AG08396 (cell line): ENCODE results near the gene SLC17A8.
"Not testable (repeated sequence)": the region's sequence is repeated elsewhere in the genome, so short reads cannot be mapped to it uniquely, and the experiment has no call there.

Experiments
- DNase-seq: peaks from one replicate; pipeline ENCODE4 v3.0.0; 2012; ENCODE audit warnings: low spot score, mixed read lengths

Gene SLC17A8

DNA sequence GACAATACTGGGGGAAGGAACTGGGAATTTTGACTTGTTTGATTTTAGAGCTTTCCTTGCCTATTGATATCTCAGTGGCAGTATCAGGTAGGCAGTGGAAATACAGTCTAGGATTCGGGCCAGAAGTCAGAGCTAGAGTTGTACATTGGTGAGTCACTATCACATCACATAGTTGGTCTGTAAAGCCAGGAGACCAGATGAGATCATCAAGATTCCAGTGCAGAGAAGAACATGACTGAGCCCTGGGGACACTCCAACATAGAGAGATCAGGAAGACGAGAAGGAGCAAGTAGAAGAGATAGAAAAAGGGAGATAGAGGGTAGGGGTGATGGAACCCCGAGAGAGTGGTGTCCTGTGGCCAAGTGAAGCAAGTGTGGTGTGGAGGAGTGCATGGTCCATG is 70.2 kb downstream of the SLC17A8 start:
- DNase-seq = peak; percentile 72

DNA sequence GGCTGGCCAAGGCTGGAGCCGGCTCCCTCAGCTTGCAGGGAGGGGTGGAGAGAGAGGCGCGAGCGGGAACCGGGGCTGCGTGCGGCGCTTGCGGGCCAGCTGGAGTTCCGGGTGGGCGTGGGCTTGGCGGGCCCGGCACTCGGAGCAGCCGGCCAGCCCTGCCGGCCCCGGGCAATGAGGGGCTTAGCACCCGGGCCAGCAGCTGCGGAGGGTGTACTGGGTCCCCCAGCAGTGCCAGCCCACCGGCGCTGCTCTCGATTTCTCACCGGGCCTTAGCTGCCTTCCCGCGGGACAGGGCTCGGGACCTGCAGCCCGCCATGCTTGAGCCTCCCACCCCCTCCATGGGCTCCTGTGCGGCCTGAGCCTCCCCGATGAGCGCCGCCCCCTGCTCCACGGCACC is 73.4 kb downstream of the SLC17A8 start:
- DNase-seq = not testable (repeated sequence)

DNA sequence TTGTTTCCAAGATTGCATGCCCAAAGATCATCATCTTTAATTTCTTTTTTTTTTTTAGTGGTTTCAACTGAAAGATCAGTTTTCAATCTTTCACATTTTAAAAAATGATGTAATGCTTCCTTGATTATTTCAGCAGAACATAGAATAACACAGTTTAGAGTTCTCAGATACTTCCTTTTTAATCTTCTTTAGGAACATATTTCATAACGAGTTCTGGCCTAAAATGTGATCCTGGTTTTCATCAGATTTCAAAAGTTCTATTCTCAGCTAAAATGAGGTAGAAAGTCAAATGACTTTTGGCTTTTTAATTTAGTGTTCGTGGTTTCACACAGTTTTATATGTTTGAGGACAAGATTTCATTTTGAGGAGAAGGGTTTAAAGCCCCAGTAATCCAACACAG is 76.8 kb downstream of the SLC17A8 start:
- no peak for DNase-seq

DNA sequence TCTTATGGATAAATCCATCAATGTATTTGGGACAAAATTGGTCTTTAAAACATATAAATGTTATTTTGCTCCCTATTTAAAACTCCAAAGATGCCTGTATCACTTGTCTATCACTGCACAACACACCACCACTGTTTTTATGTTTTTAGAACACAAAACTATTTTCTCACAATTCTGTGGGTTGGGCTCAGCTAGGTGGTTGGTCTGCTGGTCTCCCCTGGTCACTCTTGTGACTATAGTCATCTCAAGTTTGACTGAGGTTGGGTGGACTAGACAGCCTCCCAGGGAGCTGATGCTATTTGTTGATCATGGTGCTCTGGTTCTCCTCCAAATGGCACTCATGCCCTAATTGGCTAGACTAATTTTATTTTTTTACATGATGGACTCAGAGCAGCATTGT is 77.3 kb downstream of the SLC17A8 start:
- no peak for DNase-seq

DNA sequence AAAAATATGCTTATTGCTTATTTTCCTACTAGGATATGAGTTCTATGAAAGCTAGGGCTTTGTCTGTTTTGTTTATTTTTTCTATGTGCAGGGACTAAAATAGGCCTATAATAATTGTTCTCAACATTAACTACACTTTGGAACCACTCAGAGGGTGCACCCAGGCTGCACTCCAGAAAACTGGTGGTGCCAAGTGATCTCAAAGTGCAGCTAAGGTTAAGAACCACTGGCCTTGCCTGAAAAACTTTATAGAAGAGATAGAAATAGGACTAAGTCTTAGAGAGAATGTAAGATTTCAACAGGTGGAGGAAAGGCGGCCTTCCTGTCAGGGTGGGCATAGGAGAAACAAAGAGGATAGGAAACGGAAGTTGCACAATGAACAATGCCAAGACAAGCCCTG is 79.1 kb downstream of the SLC17A8 start:
- no peak for DNase-seq

DNA sequence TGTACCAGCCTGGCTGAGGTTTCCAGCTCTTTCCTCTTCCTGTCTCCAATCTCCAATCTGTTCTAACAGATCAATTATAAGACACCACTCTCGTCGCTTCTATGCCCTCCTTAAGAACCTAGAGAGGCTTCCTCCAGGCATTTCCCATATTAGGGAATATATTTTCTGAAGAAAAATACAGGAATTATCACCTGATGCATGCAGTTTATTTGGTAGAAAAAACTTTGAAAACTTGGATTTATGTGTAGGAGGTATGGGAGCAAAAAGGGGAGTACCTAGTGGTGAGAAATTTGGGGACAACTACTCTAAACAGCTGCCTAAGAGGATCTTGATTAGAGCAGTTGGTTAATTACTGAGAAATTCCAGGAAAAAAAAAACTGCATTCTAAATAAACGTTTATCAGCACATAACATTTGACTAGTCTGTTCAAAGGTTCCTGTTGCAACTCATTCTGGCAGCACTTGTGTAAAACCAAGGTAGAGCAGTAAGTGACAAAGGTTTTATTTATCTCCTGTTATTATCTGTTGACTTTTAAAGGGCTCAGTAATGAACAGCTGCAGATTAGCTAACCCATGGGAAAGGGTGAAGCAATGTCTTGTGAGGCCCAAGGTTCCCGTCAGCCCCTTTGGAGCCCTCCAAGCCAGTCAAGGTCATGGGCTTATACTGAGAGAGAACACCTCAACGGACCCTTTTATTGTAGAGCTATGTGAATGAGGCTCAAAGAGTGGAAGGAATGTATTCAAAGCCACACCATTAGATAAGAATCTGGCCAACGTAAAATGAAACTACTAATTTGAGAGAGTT is 80.4 kb downstream of the SLC17A8 start:
- no peak for DNase-seq

DNA sequence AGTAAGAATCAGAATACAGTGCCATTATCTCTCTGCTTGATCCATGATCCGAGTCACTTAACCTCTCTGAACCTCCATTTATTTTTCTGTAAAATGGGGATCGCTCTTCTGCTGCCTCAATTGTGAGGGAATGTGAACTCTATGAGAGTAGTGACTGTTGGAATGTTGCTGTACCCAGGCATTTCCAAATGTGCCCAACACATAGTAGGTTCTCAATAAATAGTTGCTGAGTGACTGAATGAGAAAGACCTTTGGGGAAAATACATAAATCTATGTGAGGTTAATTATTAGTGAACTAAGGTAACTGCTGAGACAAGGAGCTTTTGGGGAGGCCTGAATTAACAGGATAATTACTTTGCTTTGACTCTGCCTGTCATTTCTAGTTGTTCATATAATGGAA is 82.9 kb downstream of the SLC17A8 start:
- no peak for DNase-seq

DNA sequence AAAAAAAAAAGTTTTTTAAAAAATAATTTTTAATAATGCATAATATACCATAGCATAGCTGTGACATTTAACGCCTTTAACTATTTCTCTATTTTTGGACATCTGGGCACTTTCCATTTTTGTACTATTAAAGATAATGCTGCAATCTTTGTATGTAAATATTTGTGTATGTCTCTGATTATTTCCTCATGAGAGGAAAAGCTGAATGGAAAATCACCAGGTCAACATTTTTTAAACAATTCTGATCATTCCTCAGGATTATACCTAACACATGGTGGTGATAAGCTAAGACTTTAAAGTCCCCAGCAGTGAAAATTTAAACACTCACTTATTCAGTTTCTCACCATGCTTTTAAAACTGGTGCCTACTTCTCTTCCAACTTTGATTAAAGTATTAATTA is 85.5 kb downstream of the SLC17A8 start:
- DNase-seq = no peak

DNA sequence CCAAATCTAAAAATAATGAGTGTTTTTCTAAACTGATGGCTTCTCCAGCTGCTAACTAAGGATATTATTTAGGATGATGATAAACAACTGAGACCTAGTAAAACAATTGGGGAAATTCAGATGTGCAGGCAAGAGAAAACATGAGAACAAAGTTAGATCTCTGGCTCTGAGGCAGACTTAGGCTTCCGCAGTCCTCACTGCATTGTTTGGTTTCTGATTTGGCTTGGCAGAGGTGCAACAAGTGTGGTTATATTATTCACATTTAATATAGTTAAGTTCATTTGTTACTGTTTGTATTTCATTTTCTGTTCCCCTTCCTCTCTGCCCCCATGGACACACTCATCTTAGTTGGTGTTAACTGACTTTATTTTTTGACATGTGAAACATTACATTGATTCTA is 86.6 kb downstream of the SLC17A8 start:
- DNase-seq = no peak

DNA sequence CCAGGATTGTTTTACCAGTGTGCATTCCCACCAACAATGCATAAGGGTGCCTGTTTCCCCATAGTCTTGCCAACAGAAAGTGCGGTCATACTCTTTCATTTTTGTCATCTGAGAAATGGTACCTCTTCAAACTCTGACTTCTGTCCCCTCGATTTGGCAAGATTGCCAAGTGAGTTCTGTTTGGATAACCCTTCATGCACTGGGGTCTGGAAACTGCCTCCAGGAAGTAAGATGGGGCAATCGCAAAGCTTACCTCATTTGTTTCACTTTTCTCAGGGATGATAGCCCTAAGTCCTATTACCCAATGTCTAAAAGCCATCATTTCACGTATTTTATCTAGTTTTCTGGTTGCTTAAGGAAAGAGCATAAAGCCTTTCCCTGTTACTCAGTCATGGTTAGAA is 88.2 kb downstream of the SLC17A8 start:
- no peak for DNase-seq

DNA sequence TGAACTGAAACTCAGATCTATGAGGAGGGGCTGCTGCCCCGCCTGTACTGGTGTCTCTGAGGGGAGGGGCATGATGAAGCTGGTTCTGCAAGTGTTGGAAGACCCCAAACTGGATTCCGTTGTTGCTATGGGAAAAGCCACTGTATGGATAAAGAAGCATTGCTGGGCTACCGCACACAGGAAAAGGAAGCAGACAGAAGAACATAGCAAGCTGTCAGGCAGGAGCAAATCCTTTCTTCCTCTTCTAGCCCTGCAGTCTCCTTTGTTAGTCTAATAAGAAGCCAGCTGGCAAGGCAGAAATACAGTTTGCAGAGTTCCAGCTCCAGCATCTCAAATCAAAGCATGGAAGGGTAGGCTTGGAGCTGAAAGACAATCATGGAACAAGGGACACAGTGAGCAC is 90.5 kb downstream of the SLC17A8 start:
- DNase-seq = no peak

DNA sequence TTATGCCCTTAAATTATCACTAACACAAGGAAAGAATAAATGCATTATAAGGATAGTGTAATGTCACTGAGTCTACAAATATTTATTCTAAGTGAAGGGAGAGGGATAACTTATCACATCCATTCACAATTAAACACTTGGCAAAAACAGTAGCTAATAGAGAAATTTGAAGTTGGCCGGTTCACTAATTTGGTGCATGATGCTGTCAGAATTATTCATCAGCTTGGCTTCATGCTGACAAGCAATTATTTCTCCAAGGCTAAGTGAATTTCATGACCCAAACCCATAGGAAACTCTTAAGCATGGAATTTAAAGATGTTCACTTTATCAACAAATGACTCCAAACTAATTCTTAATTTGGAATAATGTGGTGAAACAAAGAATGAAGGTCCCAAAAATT is 91.8 kb downstream of the SLC17A8 start:
- no peak for DNase-seq

DNA sequence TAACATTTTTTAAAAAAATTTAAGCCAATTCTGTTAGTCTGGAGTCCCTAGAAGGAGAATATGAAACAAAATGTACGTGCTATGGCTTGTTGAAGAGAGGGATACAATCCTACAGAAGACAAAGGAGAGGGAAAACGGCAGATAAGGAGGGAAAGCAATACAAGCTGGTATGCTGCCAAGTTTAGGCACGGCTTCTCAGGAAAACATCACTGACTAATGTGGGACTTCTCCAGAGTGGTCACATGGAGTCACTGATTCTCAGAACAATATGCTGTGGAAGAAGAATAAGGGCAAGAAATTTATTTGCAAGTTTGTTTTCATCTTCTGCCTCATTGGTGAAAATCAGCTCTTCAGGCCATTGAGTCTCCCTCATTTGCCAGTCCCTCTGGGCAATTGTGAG is 93.9 kb downstream of the SLC17A8 start:
- no peak for DNase-seq

DNA sequence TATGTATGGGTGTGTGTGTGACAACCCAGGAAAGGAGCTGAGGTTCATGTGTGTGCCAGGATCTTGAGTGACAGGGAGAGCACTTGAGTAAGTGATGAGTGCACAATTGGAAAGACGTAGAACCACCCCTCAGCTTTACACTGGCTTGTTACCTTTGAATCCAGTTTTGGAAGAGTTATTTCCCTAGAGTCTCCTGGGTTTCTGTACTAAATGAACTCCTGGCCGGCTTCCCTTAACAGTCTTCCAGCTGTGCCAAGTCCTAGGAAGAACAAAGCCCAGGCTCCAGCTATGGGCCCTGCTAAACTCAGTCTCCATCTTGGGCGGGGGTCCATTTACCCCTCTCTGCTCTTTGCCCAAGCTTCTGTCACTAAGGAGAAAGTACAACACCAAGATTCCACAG is 97.1 kb downstream of the SLC17A8 start:
- no peak for DNase-seq

DNA sequence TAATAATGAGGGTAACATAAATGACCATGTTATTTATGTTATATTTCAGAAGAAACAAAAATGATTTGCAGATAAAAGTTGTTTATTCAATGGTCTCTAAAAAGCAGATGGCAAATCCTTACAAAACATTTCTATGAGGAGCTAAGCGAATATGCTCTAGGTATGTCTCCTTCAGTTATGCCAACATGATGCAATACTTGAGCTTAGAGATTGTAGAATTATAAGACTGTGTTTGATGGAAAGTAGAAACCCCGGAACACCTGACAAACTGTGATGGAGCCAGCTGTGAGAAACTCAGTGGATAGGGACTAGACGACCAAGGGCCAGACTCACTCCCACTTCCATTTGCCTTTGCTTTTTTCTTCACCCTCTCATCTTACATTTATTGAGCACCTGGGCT is 99.0 kb downstream of the SLC17A8 start:
- DNase-seq = no peak

DNA sequence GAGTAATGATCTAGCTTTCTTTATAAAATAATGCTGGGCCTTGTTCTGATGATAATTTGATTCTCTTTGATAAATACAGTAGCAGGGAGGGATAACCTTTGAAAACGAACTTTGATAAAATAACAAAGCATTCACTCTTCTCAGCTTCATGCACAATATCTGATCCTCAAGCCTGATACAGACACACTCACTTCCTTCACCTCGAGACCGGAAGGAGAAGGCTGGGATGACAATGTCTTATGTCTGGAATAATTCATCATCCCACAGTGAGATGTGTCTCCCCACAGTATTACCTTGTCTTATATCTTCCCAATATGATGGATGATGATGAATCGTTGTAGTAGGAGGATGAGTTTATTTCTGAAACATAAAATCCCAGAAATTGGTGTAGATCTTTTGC is 101.3 kb downstream of the SLC17A8 start:
- no peak for DNase-seq

DNA sequence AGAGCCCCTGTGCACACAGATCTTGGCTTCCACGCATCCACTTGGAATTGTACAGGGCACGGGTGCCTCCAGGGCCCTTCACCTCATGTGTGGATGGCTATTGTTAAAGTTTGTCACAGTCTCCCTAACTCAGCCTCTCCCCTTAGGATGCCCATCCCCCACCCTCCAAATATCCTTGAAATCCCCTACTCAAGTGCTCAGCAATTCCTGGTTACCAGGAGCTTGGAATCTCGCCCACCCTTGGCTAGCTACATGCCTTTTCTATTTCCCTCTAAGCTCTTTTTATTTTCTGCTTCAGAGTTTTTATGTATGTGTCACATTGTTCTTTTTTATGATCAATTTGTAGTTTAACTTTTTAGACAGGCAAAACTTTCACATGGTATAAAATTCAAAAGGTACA is 103.8 kb downstream of the SLC17A8 start:
- DNase-seq = no peak

DNA sequence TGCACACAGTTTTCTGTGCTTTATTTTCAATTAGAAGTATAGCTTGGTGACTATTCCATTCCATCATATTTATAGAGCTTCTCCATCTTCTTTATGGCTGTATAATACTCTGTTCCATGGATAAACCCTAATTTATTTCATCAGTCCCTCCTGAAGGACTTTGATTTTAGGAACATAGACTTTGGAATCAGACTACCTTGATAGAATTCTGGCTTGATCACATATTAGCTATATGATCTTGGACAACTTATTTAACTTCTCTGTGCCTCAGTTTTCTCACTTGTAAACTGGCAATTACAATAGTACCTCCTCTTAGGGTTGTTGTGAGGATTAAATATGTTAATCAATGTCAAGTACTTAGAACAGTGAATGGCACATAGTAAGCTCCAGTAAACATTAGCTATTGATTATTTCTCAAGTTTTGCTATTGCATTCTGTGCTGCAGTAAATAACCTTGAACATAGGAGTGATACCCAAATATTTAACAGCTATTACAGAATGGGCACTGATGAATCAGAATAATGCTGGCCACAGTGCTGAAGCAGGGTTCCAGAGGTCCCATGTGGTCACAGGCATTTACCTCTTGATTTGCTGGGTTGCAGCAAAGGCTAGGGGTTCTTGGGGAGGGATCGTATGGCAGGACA is 104.6 kb downstream of the SLC17A8 start:
- no peak for DNase-seq

DNA sequence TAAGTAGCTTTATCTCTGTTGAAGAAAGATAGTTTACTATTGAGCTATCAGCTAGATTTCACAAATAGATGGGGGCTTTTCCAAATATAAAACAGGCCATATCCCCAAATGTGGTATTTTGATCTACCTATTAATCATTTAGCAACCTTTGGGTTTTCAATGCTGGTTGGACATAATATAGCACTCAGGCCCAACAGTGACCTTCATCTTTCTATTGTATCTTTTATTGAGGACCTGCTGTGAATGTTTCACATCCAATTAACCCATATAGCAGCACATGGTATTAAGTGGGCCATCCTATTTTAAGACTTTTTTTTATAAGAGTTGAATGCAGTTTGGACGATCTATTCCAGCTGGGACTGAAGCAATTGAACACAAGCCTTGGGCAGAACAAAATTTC is 106.8 kb downstream of the SLC17A8 start:
- DNase-seq = no peak

DNA sequence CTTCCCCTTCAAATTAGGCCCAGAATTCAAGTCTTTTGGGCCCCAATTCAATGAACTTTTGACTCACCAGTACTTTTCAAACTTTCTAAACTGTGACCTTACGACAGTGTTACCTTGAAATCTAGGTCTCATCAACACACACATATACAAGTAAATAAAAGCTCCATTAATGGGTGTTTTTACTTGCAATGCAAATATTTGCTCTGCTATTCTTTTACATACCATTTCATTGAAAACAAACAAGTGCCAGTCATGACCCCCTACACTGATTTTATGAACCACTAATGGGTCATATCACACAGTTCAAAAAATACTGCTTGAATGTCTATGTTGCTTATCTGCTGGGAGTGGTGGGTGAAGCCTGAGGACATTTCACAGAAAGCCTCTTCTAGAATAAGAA is 107.7 kb downstream of the SLC17A8 start:
- no peak for DNase-seq

DNA sequence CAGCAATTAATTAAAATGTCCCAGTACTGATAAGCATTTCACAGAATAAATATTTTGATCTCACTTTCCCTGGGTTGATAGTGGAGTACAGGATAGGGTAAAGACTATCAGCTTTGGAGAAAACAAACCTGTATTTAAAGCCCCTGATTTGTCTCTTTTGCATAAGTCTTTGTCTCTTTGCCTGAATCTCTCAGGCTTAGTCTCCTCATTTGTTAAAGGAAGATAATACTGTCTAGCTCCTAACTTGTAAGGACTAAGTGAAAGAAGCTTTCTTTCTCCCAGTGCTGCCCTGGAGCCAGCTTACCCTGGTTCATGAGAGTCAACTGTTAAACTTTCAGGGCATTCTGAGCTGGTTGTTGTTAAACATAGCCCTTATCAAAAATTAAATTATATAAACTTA is 111.3 kb downstream of the SLC17A8 start:
- no peak for DNase-seq
